ENCODE data around the gene CNTN6.

- no peak for TF ChIP-seq EZH2 (IDR thresholded peaks at IDR 0.05; ENCODE audit: borderline replicate concordance, low read length)
- TF ChIP-seq, protein P1, sequence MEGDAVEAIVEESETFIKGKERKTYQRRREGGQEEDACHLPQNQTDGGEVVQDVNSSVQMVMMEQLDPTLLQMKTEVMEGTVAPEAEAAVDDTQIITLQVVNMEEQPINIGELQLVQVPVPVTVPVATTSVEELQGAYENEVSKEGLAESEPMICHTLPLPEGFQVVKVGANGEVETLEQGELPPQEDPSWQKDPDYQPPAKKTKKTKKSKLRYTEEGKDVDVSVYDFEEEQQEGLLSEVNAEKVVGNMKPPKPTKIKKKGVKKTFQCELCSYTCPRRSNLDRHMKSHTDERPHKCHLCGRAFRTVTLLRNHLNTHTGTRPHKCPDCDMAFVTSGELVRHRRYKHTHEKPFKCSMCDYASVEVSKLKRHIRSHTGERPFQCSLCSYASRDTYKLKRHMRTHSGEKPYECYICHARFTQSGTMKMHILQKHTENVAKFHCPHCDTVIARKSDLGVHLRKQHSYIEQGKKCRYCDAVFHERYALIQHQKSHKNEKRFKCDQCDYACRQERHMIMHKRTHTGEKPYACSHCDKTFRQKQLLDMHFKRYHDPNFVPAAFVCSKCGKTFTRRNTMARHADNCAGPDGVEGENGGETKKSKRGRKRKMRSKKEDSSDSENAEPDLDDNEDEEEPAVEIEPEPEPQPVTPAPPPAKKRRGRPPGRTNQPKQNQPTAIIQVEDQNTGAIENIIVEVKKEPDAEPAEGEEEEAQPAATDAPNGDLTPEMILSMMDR (conservative IDR thresholded peaks at IDR 0.05 in 1 of 2, IDR thresholded peaks at IDR 0.05 in 1 of 2; ENCODE audit: extremely low read depth in 1 of 2, insufficient read depth in 1 of 2, low read depth in 1 of 2, low read length in 2 of 2), result no peak
These were observed 78.5 kb downstream of the CNTN6 start for GRCh38 chr3:1171320-1171719.
